Heart right ventricle (tissue), 16 donors: ENCODE data around the gene GALNT3. TPM values are rescaled to one million over a fixed set of nuclear protein-coding genes. Genes with fewer than 3 reads are reported as not detected.

Experiments used
- ATAC-seq, 8 donors: fragments of 200-7000 bp; cut with Tn5 transposase; one replicate each; pipeline ENCODE4 v1.9.1; 2020; ENCODE audit warnings: mild to moderate bottlenecking in 8 of 8, moderate library complexity in 8 of 8, moderate number of reproducible peaks in 1 of 8
- DNase-seq, 2 donors: peaks; one replicate each; pipeline ENCODE4 v3.0.0-alpha.2; 2020
- H3K27ac ChIP-seq, 10 donors: fragments of 200-600 bp; sonication (generic) in 2 of 10; one replicate each; pipeline versions ENCODE4 v1.5.0 to v1.8.0; 2020 to 2022; ENCODE audit warnings: mild to moderate bottlenecking in 3 of 10
- H3K27me3 ChIP-seq, 7 donors: fragments of 200-600 bp; one replicate each; pipeline ENCODE4 v1.8.0; 2021 to 2022; ENCODE audit warnings: mild to moderate bottlenecking in 2 of 7
- H3K36me3 ChIP-seq, 9 donors: fragments of 200-600 bp; sonication (generic) in 1 of 9; one replicate each; pipeline versions ENCODE4 v1.5.0 to v1.8.0; 2020 to 2022; ENCODE audit warnings: mild to moderate bottlenecking in 2 of 9
- H3K4me1 ChIP-seq, 9 donors: fragments of 200-600 bp; sonication (generic) in 1 of 9; one replicate each; pipeline versions ENCODE4 v1.5.0 to v1.8.0; 2020 to 2022; ENCODE audit warnings: mild to moderate bottlenecking in 4 of 9
- H3K4me3 ChIP-seq, 10 donors: fragments of 200-600 bp; sonication (generic) in 2 of 10; one replicate each; pipeline versions ENCODE4 v1.5.0 to v1.8.0; 2020 to 2022; ENCODE audit warnings: mild to moderate bottlenecking in 7 of 10, moderate library complexity in 2 of 10
- H3K9me3 ChIP-seq, 11 donors: fragments of 200-600 bp in 10 of 11; sonication (generic) in 2 of 11; one replicate each; pipeline versions ENCODE4 v1.5.0 to v1.8.0; 2013 to 2022; ENCODE audit warnings: mild to moderate bottlenecking in 2 of 11, control low read depth in 1 of 11, moderate library complexity in 1 of 11
- WGBS, 2 donors: extraction: QIAGEN DNeasy Blood & Tissue Kit; methylation state at CpG; one replicate each; pipeline ENCODE4 v1.1.7; 2013; ENCODE audit warnings: inconsistent platforms in 1 of 2; 5-methylcytosine and 5-hydroxymethylcytosine counted together
- intact Hi-C, 10 donors: fragments of 100-400 bp; cut with DNase I; formaldehyde crosslinking; loops; one replicate each; pipeline versions ENCODE4 v1.11.1 to v1.14.2; 2022
- polyA plus RNA-seq, 2 donors: library from polyadenylated mRNA; stranded (reverse); fragments of 200-250 nt; gene quantifications; one replicate each; pipeline ENCODE4 v1.2.3, GENCODE V29; 2013
- total RNA-seq, 10 donors: library from RNA; stranded (reverse); fragmentation: NEBNext Ultra II Directional in 3 of 10; extraction: Animal tissue kit (Norgen Biotek cat#: 25700) in 3 of 10; gene quantifications; one replicate each; pipeline versions ENCODE4 v1.2.1 to v1.2.4, GENCODE V29; 2021 to 2023
- TF ChIP-seq, protein P1 (sequence below), 9 donors: fragments of 200-600 bp; sonication (generic) in 2 of 9; IDR thresholded peaks; one replicate each; pipeline versions ENCODE4 v1.5.0 to v1.8.0; 2021 to 2022; ENCODE audit warnings: antibody characterized with exemption in 9 of 9, mild to moderate bottlenecking in 5 of 9, moderate library complexity in 1 of 9
- donor health status: Arrhythmogenic right ventricular cardiomyopathy.
- donor health status: ischemic (EF 13 %, LVEDD 7.1; RV severe dilation, severe dysfunction).
- donor health status: healthy with polysubstance abuse.
- donor health status: DM: no; HTN: yes; CAD: no.
- donor health status: DM: no; HTN: no; CAD: no.
- donor health status: ischemic (EF 25% LVEDD 6.9; RV normal size, moderate dysfunction).
- donor health status: ischemic (EF 25% LVEDD 5.7; RV mildly dilated, moderate dysfunction).
- donor health status: healthy.
- donor health status: DM: yes; HTN: yes; CAD: no.
- donor health status: Ischemic cardiomyopathy.
- donor health status: ischemic (EF 35%, LVEDD 5.7; RV mildly dilated, moderate dysfunction).
- donor health status: nonischemic (EF 11% LVEDD 7.7; RV severe dilation, severe dysfunction).
- donor health status: DM: yes; HTN: yes; CAD: no.
- donor health status: PGD.
- donor health status: ischemic (EF 29% LVEDD 5.4; RV normal size, mild dysfunction).
- donor health status: nonischemic (EF 23%, LVEDD 6.1; RV moderate dilation, normal function).

The GALNT3 gene
- total and polyA plus RNA-seq, 12 donors = 0.13 to 1.1 (median 0.27) TPM; not detected in 2

DNA sequence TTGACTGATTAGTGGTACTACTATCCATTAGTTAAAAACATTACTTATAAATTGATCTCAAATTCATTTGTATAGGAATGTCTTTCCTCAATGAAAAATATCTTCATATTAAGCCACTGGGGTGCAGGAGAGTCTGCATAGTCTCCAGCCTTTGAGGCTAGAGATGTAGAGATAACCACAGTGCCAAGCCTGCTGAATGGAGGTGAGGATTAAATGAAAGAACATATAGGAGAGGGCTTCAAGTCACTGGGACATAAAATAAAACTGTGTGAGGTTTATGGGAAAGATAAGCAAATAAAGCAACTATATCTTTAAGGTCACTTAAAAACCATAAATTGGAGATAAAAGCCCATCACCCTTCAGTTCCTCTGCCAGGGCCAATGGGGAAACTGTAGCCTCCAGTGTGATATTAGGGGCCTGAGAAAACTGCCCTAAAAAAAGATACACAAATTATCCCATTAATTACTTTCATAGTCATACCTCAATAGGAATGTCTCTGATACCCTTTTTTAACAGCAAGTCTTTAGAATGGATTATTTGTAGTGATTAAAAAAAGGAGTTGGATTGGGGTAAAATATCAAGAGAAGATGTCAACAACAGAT lies 27.6 kb downstream of the GALNT3 start:
- Histone ChIP-seq H3K4me1 (no peaks in the 10 kb centered on the region), H3K4me3 (no peak overlapping the region), H3K9me3 (no peaks in the 10 kb centered on the region), H3K27me3 (peaks cover 0 to 3% (median 0%) of the 10 kb centered on the region in 7 donors), H3K27ac (no peak overlapping the region), H3K36me3 (no peaks in the 10 kb centered on the region)
- intact Hi-C loops = no loop called here
- TF ChIP-seq, protein P1, sequence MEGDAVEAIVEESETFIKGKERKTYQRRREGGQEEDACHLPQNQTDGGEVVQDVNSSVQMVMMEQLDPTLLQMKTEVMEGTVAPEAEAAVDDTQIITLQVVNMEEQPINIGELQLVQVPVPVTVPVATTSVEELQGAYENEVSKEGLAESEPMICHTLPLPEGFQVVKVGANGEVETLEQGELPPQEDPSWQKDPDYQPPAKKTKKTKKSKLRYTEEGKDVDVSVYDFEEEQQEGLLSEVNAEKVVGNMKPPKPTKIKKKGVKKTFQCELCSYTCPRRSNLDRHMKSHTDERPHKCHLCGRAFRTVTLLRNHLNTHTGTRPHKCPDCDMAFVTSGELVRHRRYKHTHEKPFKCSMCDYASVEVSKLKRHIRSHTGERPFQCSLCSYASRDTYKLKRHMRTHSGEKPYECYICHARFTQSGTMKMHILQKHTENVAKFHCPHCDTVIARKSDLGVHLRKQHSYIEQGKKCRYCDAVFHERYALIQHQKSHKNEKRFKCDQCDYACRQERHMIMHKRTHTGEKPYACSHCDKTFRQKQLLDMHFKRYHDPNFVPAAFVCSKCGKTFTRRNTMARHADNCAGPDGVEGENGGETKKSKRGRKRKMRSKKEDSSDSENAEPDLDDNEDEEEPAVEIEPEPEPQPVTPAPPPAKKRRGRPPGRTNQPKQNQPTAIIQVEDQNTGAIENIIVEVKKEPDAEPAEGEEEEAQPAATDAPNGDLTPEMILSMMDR (IDR thresholded peaks at IDR 0.05) = no peak
- no peak for DNase-seq
- no peak for ATAC-seq

DNA sequence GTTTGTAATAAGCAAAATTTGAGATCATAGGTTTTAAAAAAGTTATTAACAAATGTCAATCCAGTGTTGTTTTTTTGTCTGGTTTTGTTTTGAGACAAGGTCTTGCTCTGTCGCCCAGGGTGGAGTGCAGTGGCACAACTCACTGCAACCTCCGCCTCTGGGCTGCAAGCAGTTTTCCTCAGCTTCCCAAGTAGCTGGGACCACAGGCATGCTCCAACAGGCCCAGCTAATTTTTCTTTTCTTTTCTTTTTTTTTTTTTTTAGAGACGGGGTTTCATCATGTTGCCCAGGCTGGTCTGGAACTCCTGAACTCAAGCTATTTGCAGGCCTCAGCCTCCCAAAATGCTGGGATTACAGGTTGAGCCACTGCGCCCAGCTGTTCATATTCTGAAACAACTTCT lies 31.3 kb downstream of the GALNT3 start:
- Histone ChIP-seq H3K27ac (no peak overlapping the region), H3K4me3 (no peak overlapping the region), H3K9me3 (no peaks in the 10 kb centered on the region), H3K36me3 (no peaks in the 10 kb centered on the region), H3K27me3 (peaks cover 0 to 3% (median 0%) of the 10 kb centered on the region in 7 donors), H3K4me1 (peaks cover 0 to 9% (median 0%) of the 10 kb centered on the region in 9 donors)
- intact Hi-C loops = no loop called here
- TF ChIP-seq, protein P1 (IDR thresholded peaks at IDR 0.05) = no peak
- no peak for DNase-seq
- WGBS, 2 donors = 79 to 91% methylated on average over 4 of the region's 4 CpGs
- ATAC-seq = no peak

DNA sequence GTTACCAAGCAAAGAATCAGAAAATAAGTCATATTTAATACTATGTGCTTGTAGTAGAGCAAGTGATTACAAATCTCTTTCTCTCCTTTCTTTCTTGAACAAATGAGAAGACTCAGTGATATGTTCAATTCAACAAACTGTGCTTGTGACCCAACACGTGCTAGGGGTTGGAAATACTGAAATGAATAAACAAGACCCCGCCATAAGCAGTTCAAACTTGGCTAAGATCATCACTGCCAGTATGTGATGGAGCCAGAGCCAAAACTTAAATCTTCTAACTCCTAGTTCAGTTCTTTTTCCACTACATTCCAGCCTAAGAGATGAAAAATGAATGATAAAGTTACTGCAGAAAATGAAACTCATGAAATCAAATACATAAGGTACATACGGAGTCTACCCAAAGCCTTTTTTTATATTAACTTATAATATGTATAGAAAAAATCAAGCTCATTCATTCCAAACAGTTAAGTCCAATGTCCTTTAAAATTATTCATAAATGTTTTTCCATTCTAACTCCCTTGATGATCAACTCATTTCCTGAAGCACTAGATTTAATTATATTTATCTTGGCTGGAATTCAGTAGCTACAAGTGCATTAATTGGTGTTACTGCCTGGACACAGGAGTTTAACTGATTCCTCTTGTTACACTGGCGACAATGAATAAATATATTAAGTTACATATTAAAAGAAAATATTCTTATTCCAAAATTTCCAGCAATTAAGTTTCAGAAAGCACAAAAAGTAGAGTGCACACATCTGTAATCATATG lies 36.0 kb downstream of the GALNT3 start:
- WGBS, 2 donors = 36 to 51% methylated on average over 4 of the region's 4 CpGs
- no peaks in the 10 kb centered on the region for H3K9me3 ChIP-seq
- intact Hi-C loops = no loop called here
- peaks cover 0 to 9% (median 0%) of the 10 kb centered on the region in 9 donors for H3K4me1 ChIP-seq
- TF ChIP-seq, protein P1 (IDR thresholded peaks at IDR 0.05) = no peak
- H3K36me3 ChIP-seq = no peaks in the 10 kb centered on the region
- peaks cover 0 to 4% (median 0%) of the 10 kb centered on the region in 7 donors for H3K27me3 ChIP-seq
- no peak for DNase-seq
- ATAC-seq = no peak
- no peak overlapping the region for H3K4me3 ChIP-seq
- H3K27ac ChIP-seq = no peak overlapping the region

DNA sequence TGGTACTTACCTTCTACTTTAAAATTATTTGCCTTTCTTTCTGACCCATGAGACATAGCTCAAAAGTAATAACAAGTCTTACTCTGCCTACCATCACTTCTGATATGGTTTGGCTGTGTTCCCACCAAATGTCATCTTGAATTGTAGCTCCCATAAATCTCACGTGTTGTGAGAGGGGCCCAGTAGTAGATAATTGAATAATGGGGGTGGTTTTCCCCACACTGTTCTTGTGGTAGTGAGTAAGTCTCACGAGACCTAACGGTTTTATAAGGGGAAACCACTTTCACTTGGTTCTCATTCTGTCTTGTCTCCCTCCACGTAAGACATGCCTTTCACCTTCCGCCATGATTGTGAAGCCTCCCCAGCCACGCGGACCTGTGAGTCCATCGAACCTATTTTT lies 47.5 kb downstream of the GALNT3 start:
- peaks cover 0 to 5% (median 0%) of the 10 kb centered on the region in 7 donors for H3K27me3 ChIP-seq
- TF ChIP-seq, protein P1 (IDR thresholded peaks at IDR 0.05) = no peak
- no peak overlapping the region for H3K27ac ChIP-seq
- DNase-seq = no peak
- H3K4me1 ChIP-seq = no peaks in the 10 kb centered on the region
- 85 to 87% methylated on average over 8 of the region's 8 CpGs for WGBS, 2 donors
- ATAC-seq = no peak
- H3K9me3 ChIP-seq = no peaks in the 10 kb centered on the region
- H3K4me3 ChIP-seq = no peak overlapping the region
- intact Hi-C loops = no loop called here
- H3K36me3 ChIP-seq = no peaks in the 10 kb centered on the region
